ENCODE measurements around the gene C2CD2.

- TF ChIP-seq CTCF (optimal IDR thresholded peaks at IDR 0.05 in 1 of 3, IDR thresholded peaks at IDR 0.05 in 1 of 3, conservative IDR thresholded peaks at IDR 0.05 in 1 of 3; ENCODE audit: extremely low read depth in 1 of 3, insufficient read depth in 2 of 3, low read length in 3 of 3) (no peak), EZH2 (IDR thresholded peaks at IDR 0.05; ENCODE audit: low read length) (no peak)
Measured at GRCh38 chr21:41888749-41889376, 65.0 kb downstream of the C2CD2 start.
